GM13976 (cell line): Measurements from ENCODE around the gene OSBPL3.

Experiments used
- DNase-seq: peaks from one replicate; pipeline ENCODE4 v3.0.0; 2012; ENCODE audit warnings: low spot score
- CTCF ChIP-seq: IDR thresholded peaks from 2 replicates; pipeline ENCODE4 v1.5.1; 2012; ENCODE audit warnings: borderline replicate concordance, mild to moderate bottlenecking; ENCODE audit not compliant: insufficient read depth; ENCODE audit errors: extremely low read depth, missing control alignments, control extremely low read depth
- in situ Hi-C: fragments of 300-500 bp; cut with MboI; formaldehyde crosslinking; loops from one replicate; pipeline ENCODE4 v1.12.0; 2022; ENCODE audit warnings: low sequenced_read_pairs, mixed read lengths, inconsistent platforms; ENCODE audit not compliant: unreplicated experiment

Gene OSBPL3

GRCh38 chr7:24975172-24975571 is 4.8 kb downstream of the OSBPL3 start:
- in situ Hi-C loops, result no loop called here
- TF ChIP-seq CTCF, result no peak
- DNase-seq, result no peak

DNA sequence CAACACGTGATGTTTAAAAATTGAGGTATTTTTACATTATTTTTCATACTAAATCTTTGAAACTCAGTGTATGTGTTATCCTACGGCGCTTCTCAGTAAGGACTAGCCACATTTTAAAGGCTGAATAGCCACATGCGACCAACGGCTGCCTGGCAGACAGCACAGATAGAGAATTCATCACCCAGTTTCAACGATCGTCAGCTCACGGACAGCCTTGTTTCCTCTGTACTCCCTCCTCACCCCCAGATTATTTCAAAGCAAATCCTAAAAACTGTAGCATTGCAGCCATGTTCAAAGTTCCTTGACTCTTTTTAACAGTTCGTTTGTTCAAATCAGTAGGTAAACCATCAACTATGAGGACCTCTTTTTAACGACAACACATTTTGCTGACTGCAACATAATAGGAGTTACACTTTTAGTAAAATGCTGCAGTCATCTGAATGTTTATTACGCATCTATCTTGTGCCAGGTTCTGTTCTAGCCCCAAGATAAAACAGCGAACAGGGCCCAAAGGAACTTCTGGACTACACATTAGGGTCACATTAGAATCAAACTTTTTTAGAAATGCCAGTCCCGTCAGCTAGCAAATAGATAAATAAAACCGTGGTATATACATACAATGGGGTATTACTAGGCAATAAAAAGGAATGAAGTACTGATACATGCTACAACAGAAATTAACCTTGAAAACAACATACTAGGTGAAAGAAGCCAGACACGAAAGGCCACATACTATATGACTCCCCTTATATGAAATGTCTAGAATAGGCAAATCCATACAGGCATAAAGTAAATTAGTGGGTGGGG is 5.7 kb downstream of the OSBPL3 start:
- DNase-seq, result no peak
- no peak for TF ChIP-seq CTCF
- in situ Hi-C loops, result no loop called here

- no peak for DNase-seq
- in situ Hi-C loops, result no loop called here
- no peak for TF ChIP-seq CTCF
Observed at GRCh38 chr7:24972991-24973390, 7.0 kb downstream of the OSBPL3 start.

GRCh38 chr7:24972166-24972477 is 7.9 kb downstream of the OSBPL3 start:
- no peak for TF ChIP-seq CTCF
- in situ Hi-C loops, result no loop called here
- DNase-seq, result no peak

DNA sequence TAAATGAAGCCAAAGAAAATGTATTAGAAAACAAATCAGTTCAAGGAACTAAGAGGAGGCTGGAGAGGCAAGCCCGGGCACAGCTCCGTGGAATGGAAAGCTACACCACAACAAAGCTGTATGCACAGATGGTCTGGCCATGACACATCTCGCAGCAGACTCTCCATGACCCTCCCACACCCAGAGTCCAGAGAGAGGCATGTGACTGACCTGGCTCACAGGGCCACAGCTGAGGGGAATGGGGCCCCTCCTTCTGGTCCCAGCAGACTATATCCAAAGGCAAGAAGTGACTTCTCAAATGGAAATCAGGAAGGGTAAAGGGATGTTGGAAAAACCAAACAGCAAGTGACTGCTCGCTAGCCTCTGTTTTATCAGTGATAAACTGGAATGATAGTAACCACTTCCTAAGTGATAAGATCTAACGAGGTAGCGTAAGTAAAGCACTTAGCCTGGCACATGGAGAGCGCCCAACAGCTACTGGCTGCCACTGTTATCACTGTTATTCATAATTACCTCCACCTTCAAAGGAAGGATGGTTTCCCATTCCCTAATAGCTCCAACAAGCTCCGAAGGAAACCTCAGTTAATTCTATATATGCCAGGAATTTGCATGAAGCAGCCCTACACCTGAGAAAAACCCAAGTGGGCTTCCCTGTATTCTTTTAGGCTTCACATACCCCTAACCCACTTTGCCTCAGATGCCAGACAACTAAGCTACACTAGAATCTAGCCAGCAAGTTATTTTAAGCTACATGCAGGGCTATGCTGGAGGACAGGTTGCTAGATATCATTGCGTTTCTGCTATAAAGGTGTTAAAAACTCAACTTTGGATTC is 8.4 kb downstream of the OSBPL3 start:
- no peak for DNase-seq
- in situ Hi-C loops, result no loop called here

DNA sequence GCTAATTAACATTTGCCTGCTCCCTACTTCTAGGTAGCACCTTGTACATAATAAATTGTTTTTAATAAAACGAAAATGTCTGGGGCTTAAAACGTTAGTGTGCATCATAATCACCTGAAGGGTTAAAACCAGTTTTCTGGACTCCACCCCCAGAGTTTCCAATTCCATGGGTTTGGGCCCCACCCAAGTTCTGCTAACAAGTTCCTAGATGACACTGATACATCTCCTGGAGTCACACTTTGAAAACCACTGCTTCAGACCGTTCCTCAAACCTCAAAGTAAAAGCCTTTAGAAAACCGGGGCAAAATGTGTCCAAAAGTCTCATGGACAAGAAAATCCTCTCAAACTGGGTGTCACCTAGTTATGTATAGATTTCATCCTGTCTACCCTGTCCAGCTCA is 9.3 kb downstream of the OSBPL3 start:
- in situ Hi-C loops, result no loop called here
- no peak for TF ChIP-seq CTCF
- DNase-seq, result no peak

More for the DNA sequence above, 8.4 kb downstream of the OSBPL3 start:
- TF ChIP-seq CTCF, result no peak
